NCI-H345 (cell line): ENCODE data around the gene LDLRAD4.
"Not testable (repeated sequence)": the region's sequence is repeated elsewhere in the genome, so short reads cannot be mapped to it uniquely, and the experiment has no call there.

Source experiments
- DNase-seq: peaks from one replicate; lab custom pipeline; 2025; lab: John Stamatoyannopoulos, UW

The LDLRAD4 gene

DNA sequence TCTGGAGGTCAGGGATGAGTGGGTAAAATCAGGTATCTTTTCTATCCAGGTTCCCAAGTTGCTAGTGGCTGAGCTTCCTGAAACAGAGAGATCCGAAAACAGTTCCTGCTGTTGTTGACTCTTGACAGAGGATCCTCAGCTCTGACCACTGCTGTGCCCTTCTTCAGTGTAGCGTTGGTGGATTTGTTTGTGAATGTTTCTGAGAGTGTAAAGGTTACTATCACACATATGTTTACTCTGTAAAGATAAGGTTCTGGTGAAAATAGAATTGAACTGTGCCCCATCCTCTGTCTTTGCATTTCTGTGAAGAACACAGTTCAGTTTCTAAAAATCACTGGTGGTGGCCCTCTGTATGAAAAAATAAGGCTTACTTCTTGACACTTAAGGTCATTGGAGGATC, 119.8 kb downstream of the LDLRAD4 start:
- no peak for DNase-seq

DNA sequence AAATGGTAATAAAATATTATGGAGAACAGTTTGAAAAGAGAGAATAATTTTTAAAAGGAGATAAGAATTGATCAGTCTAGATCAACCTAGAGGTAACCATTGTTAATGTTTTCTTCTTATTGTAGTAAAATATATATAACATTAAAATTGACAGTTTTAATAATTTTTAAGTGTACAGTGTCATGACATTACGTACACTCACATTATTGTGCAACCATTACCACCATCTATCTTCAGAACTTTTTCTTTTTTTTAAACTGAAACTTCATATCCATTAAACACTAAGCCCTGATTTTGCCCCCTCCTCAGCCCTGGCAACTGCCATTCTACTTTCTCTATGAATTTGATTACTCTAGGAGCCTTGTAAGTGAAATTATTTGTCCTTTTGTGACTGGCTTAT, 121.1 kb downstream of the LDLRAD4 start:
- DNase-seq: no peak

DNA sequence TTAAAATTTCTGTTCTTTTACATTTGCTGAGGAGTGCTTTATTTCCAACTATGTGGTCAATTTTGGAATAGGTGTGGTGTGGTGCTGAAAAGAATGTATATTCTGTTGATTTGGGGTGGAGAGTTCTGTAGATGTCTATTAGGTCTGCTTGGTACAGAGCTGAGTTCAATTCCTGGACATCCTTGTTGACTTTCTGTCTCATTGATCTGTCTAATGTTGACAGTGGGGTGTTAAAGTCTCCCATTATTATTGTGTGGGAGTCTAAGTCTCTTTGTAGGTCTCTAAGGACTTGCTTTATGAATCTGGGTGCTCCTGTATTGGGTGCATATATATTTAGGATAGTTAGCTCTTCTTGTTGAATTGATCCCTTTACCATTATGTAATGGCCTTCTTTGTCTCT, 127.9 kb downstream of the LDLRAD4 start:
- DNase-seq: not testable (repeated sequence)

DNA sequence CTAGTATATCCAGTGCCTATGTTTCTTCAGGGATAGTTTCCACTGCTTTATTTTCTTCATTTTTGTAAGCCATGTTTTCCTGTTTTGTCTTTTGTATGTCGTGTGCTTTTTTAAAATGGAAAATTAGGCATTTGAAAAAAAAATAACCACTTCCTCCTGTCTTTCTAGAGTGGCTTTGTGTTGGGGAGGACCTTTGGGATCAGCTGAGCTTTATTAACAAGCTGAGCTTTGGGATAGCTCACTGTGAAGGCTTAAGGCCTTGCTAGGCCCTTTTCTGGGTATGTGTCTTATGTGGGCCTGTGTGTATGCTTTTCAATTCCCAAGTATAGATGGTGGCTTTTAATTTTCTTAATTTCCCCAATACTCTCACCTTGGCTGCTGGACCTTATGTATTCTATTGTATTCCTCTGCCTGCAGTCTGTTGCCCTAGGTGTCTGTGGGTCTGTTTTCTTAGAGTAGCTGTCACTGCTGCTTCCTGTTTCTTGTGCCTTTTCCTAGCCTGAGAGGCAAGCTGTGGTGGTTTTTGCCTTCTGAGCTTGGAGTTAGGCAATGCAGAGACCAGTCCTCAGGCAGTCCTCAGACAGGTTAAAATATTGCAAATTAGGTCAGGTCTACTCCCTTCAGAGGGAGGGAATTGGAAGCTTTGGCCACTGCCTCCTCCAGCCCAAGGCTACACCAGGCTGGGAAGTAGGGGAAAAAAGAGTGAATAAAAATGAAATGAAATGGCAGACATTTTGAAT, 134.7 kb downstream of the LDLRAD4 start:
- DNase-seq: no peak

- no peak for DNase-seq
These were observed 135.8 kb downstream of the LDLRAD4 start for GRCh38 chr18:13354402-13354801.

GRCh38 chr18:13356032-13356431, 137.5 kb downstream of the LDLRAD4 start:
- DNase-seq: no peak

DNA sequence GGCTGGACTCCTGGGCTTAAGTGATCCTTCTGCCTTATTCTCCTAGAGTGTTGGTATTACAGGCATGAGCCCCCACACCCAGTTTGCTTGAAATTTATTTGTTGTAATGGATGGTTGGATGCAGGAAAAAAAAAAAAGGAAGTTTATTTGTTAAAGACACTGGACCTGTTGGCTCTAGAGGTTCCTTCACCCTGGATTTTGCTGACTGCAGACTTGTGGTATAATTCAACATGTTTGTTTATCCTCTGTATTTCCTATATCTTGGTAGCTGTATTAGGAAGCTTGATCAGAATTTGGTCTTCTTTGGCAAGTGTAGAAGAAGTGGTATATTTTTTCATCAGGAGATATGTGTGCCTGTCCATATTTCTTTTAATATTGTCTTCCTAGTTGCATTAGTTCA, 138.7 kb downstream of the LDLRAD4 start:
- DNase-seq: no peak

DNA sequence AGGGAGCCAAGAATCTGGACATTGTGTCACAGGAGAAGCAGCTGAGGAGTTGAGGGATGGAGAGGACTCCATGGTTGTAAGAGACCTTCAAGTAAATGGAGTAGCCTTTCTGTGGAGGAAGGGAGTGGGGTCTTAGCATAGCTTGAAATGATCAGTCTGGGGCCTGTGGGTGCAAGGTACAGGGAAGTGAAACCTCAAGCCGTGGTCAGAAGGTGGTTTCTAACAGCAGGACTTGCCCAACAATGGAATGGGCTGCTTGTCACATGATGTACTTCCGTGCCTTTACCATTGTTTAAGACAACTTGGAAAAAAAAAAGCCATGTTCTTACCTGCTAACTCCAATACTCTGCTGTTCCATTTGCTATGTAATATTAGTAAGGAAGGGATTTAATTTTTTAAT, 140.7 kb downstream of the LDLRAD4 start:
- DNase-seq: no peak

- no peak for DNase-seq
These were observed 142.9 kb downstream of the LDLRAD4 start for GRCh38 chr18:13361431-13361830.

DNA sequence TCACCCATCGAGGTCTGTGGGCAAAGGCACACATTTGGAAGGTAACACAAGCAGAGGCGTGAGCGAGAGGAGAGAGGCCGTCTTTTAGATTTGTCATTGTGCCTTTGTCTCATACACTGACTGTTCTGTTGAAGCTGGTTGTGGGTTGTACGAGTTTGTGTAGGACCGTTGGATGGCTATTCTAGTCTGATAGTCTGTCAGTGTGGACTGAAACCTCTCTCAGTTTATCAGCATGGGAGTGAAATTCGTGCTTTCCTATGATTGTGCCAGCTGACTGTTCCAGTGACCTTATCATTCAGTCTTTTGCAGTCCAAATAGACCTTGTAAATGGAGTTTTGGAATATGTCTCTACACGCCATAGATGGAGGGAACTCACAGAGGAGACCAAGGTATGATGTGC, 143.5 kb downstream of the LDLRAD4 start:
- DNase-seq: no peak

DNA sequence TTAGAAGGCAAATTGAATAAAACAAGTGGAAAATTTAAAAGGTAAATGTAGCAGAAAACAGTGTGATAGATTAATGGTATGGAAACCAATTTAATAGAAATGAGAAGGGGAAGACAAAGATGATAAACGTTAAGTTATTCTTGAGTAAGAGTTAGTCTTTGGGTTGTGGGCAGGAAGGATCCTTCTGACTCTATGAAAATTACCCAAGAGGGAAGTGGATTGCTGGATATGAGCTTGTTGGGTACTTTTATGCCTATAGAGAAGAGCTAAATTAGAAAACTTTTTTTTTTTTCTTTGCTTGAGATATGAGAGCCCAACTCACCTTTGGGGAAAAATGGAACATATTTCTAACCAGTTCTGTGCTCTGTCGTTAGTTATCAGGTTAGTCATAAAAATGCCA, 144.0 kb downstream of the LDLRAD4 start:
- DNase-seq: no peak

DNA sequence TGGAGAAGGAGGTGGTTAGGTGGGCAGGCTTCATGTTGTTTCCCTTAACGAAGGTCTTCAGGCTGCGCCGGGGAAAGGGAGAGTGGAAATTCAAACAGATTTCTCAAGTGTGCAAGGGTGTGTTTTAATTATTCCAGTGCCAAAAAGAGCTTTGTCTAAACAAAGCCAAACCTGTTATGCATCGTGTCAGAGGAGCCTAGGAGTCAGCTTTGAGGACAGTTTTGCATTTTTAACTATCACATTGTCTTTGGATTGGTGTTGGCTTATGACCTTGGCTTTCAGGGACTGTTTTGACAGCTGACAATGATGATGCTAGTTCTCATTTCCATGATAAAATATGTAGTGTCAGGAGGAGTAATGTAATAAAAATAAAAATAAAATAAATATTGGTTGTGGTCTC, 144.8 kb downstream of the LDLRAD4 start:
- DNase-seq: no peak

- DNase-seq: no peak
These were observed 146.2 kb downstream of the LDLRAD4 start for GRCh38 chr18:13364721-13365205.

GRCh38 chr18:13366131-13366530, 147.6 kb downstream of the LDLRAD4 start:
- no peak for DNase-seq

DNA sequence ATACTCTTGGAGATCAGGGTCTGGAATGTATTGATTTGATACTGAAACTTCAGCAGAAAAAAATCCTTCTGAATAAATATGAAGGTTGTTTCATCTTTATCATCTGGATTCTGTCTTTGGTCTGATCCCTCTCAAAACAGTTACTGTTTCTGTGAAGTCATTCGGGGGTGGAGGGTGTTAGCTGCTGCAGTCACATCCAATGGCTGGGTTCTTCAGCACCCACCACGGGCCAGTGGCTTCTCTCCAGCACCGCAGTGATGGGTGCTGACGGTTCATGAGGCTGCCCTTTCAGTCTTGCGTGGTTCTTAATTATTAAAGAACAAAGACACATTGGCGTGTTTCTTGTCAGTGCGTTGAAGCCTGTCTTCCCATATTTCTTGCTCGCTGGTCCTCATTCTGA, 148.0 kb downstream of the LDLRAD4 start:
- DNase-seq: no peak

DNA sequence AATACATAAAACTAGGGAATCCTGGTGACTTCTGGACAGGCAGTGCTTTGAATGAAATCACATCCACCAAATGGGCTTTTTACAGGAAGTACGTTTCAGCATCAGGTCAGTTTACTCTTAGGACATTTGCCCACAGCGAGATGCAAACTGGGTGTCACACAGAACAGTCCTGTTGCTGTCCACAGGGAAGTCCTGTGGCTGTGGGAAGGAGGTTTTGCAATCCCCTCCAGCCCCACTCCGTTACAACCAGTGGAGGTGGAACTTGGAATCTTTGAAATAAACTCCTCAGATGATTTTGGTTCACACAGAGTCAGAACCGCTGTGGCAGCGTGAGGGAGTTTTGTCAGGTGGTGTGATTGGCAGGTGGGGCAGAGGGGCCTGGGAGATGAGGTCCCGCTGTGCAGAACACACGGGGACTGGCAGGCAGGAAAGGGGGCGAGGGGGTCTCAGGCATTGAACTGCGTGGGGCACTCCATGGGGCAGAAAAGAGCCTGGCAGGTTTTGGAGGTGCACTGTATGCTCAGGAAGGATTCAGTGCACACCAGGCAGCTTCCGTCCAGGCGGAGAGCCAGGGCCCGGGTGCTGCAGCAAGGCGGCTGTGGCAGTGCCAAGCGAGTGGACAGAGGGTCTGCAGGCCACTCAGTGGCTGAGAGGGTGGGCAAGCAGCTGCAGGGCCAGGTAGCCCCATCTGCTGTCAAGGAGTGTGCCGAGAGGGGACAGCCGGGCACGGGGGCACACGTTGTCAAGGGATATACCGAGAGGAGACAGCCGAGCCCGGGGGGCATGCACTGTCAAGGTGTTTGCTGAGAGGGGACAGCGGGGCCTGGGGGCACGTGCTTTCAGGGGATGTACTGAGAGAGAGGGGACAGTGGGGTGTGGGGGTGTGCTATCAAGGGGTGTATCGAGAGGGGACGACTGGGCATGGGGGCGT, 148.7 kb downstream of the LDLRAD4 start:
- no peak for DNase-seq

- DNase-seq: no peak
These were observed 149.7 kb downstream of the LDLRAD4 start for GRCh38 chr18:13368080-13368813.

- no peak for DNase-seq
These were observed 150.8 kb downstream of the LDLRAD4 start for GRCh38 chr18:13369353-13369752.

DNA sequence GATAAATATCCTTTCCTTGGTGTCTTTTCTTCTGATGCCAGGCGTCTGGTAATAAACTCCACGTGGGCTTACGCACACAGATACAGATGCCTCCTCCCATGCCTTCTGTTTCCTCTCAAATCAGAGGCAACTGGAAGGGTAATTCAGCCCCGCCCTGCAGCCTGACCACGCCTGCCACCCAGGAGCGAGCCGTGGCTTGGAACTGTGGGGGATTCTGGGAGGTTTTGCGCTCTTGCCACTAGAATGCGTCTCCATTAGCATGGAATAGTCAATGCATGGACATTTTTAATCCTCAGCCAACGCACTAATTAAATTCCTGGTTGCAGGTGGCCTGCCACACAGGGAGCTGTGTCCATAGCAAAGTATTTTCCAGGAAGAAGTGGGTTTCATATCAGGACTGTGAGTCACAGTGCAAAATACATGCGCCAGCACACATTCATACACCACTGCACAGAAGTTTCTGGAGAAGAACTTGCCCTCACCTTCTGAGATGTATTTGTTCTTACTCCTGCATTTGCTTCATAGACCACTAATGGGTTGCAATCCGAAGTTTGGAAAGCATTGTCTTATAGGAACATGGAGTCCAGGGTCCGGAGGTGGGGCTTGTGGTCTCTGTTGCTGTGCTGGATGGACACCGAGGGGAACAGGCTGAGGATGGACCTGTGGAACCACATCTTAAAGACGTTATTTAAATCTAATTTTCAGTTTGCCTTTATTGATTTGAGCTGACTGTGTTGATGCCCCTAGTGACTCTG, 151.4 kb downstream of the LDLRAD4 start:
- no peak for DNase-seq

GRCh38 chr18:13370995-13371625, 152.6 kb downstream of the LDLRAD4 start:
- no peak for DNase-seq
